ENCODE measurements around the gene ZNF304. TPM values are rescaled to one million over a fixed set of nuclear protein-coding genes. Genes with fewer than 3 reads are reported as not detected.

ZNF304 gene
- total and polyA plus RNA-seq, 4 experiments from 2014 or later = 0.43 to 13.6 (median 8.7) TPM

- Histone ChIP-seq H3K27me3 (ENCODE audit: insufficient read depth, low read length) (no peaks in the 10 kb centered on the region), H3K4me3 (ENCODE audit: low read length in 2 of 2) (no peak overlapping the region), H3K9me3 (ENCODE audit: control insufficient read depth in 1 of 2, low read length in 2 of 2) (peaks cover 8 to 25% of the 10 kb centered on the region in 2 donors), H3K27ac (ENCODE audit: low read depth, low read length) (no peak overlapping the region), H3K36me3 (ENCODE audit: insufficient read depth, low read length) (peaks cover 52% of the 10 kb centered on the region), H3K4me1 (ENCODE audit: insufficient read depth, low read length) (no peaks in the 10 kb centered on the region)
- Mint-ChIP-seq H3K27ac (no peak overlapping the region), H3K27me3 (no peaks in the 10 kb centered on the region), H3K4me1 (peaks cover 0 to 1% (median under 1%) of the 10 kb centered on the region in 4 donors), H3K4me3 (no peak overlapping the region), H3K9me3 (peaks cover 2 to 90% (median 73%) of the 10 kb centered on the region in 8 donors), H3K36me3 (peaks cover 66 to 80% of the 10 kb centered on the region in 2 donors)
- intact Hi-C loops (cut with micrococcal nuclease) = no loop called here
- POLR2A ChIA-PET (ENCODE audit: partially characterized antibody) = no interaction called here
- DNase-seq = no peak
- CTCF ChIA-PET (ENCODE audit: partially characterized antibody) = no interaction called here
Measured at GRCh38 chr19:57327993-57328392, 23.1 kb upstream of the ZNF304 start.

GRCh38 chr19:57334191-57334590, 16.9 kb upstream of the ZNF304 start:
- intact Hi-C loops (cut with micrococcal nuclease) = no loop called here
- Mint-ChIP-seq H3K27ac (no peak overlapping the region), H3K9me3 (peaks cover 0 to 79% (median 52%) of the 10 kb centered on the region in 8 donors), H3K4me1 (no peaks in the 10 kb centered on the region), H3K27me3 (no peaks in the 10 kb centered on the region), H3K4me3 (no peak overlapping the region), H3K36me3 (peaks cover 24 to 47% of the 10 kb centered on the region in 2 donors)
- no peak overlapping the region for H3K27ac ChIP-seq (ENCODE audit: low read depth, low read length)
- DNase-seq = no peak
- H3K27me3 ChIP-seq (ENCODE audit: insufficient read depth, low read length) = no peaks in the 10 kb centered on the region
- peaks cover 0 to 11% of the 10 kb centered on the region in 2 donors for H3K9me3 ChIP-seq (ENCODE audit: control insufficient read depth in 1 of 2, low read length in 2 of 2)
- CTCF ChIA-PET (ENCODE audit: partially characterized antibody) = no interaction called here
- H3K4me1 ChIP-seq (ENCODE audit: insufficient read depth, low read length) = no peaks in the 10 kb centered on the region
- no peak overlapping the region for H3K4me3 ChIP-seq (ENCODE audit: low read length in 2 of 2)
- H3K36me3 ChIP-seq (ENCODE audit: insufficient read depth, low read length) = no peaks in the 10 kb centered on the region
- POLR2A ChIA-PET (ENCODE audit: partially characterized antibody) = no interaction called here

DNA sequence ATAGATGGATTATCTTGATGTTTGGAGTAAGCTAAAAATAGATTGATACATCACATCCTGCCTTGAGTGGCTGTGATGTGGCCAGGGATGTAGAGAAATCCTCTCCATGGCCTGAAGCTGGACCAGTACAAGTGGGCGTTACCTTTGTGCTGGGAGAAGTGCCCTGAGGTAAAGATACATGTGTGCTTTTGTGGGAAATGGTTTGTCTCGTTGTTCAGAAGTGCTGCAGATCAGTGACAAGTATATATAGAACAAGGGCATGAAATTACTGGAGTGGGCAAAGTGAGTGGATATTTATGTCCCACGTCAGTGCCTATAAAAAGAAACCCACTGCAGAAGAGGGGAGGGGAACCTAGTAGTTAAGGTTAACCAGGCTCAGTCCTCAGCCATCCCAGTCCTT, 12.2 kb upstream of the ZNF304 start:
- Mint-ChIP-seq H3K27ac (no peak overlapping the region), H3K4me1 (no peaks in the 10 kb centered on the region), H3K4me3 (no peak overlapping the region), H3K9me3 (peaks cover 4 to 75% (median 31%) of the 10 kb centered on the region in 8 donors), H3K36me3 (peaks cover 21 to 23% of the 10 kb centered on the region in 2 donors), H3K27me3 (no peaks in the 10 kb centered on the region)
- Histone ChIP-seq H3K27me3 (ENCODE audit: insufficient read depth, low read length) (no peaks in the 10 kb centered on the region), H3K27ac (ENCODE audit: low read depth, low read length) (no peak overlapping the region), H3K36me3 (ENCODE audit: insufficient read depth, low read length) (no peaks in the 10 kb centered on the region), H3K4me1 (ENCODE audit: insufficient read depth, low read length) (no peaks in the 10 kb centered on the region), H3K9me3 (ENCODE audit: control insufficient read depth in 1 of 2, low read length in 2 of 2) (peaks cover 0 to 7% of the 10 kb centered on the region in 2 donors), H3K4me3 (ENCODE audit: low read length in 2 of 2) (no peak overlapping the region)
- DNase-seq = no peak
- POLR2A ChIA-PET (ENCODE audit: partially characterized antibody) = no interaction called here
- CTCF ChIA-PET (ENCODE audit: partially characterized antibody) = no interaction called here
- intact Hi-C loops (cut with micrococcal nuclease) = no loop called here

- no peak for DNase-seq
- Mint-ChIP-seq H3K27ac (no peak overlapping the region), H3K36me3 (peaks cover 7 to 10% of the 10 kb centered on the region in 2 donors), H3K4me1 (no peaks in the 10 kb centered on the region), H3K27me3 (peaks cover 2 to 5% of the 10 kb centered on the region in 2 donors), H3K4me3 (no peak overlapping the region), H3K9me3 (peaks cover 2 to 53% (median 20%) of the 10 kb centered on the region in 8 donors)
- CTCF ChIA-PET (ENCODE audit: partially characterized antibody) = interaction anchor here (0.9 kb wide), 1 partner anchor 40 kb away, joined by 3 read pairs; no protein-coding TSS in a partner anchor
- H3K27ac ChIP-seq (ENCODE audit: low read depth, low read length) = no peak overlapping the region
- H3K9me3 ChIP-seq (ENCODE audit: control insufficient read depth in 1 of 2, low read length in 2 of 2) = no peaks in the 10 kb centered on the region
- intact Hi-C loops (cut with micrococcal nuclease) = no loop called here
- H3K4me1 ChIP-seq (ENCODE audit: insufficient read depth, low read length) = no peaks in the 10 kb centered on the region
- no peak overlapping the region for H3K4me3 ChIP-seq (ENCODE audit: low read length in 2 of 2)
- POLR2A ChIA-PET (ENCODE audit: partially characterized antibody) = no interaction called here
- no peaks in the 10 kb centered on the region for H3K36me3 ChIP-seq (ENCODE audit: insufficient read depth, low read length)
- no peaks in the 10 kb centered on the region for H3K27me3 ChIP-seq (ENCODE audit: insufficient read depth, low read length)
Measured at GRCh38 chr19:57342582-57342981, 8.5 kb upstream of the ZNF304 start.

DNA sequence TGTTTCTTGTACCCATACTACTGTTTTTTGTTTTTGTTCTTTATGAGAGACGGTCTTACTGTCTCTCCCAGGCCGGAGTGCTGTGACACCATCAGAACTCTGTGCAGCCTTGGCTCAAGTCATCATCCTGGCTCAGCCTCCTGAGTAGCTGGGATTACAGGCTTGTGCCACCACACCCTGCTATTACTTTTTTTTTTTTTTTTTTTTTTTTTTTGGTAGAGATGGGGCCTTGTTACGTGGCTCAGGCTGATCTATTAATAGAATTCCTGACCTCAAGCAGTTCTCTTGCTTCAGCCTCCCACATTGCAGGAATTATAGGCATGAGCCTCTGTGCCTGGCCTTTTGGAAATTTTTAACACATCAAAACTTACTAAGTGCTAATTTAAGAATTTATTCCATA, 2.9 kb upstream of the ZNF304 start:
- no peak overlapping the region for H3K4me3 ChIP-seq (ENCODE audit: low read length in 2 of 2)
- Mint-ChIP-seq H3K9me3 (peaks cover 3 to 52% (median 28%) of the 10 kb centered on the region in 8 donors), H3K27ac (no peak overlapping the region), H3K27me3 (peaks cover 2 to 5% of the 10 kb centered on the region in 2 donors), H3K36me3 (peaks cover 17 to 28% of the 10 kb centered on the region in 2 donors), H3K4me3 (no peak overlapping the region), H3K4me1 (peaks cover 25 to 29% (median 27%) of the 10 kb centered on the region in 4 donors)
- CTCF ChIA-PET (ENCODE audit: partially characterized antibody) = no interaction called here
- no peaks in the 10 kb centered on the region for H3K27me3 ChIP-seq (ENCODE audit: insufficient read depth, low read length)
- H3K27ac ChIP-seq (ENCODE audit: low read depth, low read length) = no peak overlapping the region
- no peak for DNase-seq
- intact Hi-C loops (cut with micrococcal nuclease) = no loop called here
- H3K36me3 ChIP-seq (ENCODE audit: insufficient read depth, low read length) = no peaks in the 10 kb centered on the region
- POLR2A ChIA-PET (ENCODE audit: partially characterized antibody) = interaction anchor here (1.0 kb wide), 1 partner anchor 231 kb away, joined by 3 read pairs; the partner anchor contains the start of gene ZNF416
- no peaks in the 10 kb centered on the region for H3K9me3 ChIP-seq (ENCODE audit: control insufficient read depth in 1 of 2, low read length in 2 of 2)
- peaks cover 20% of the 10 kb centered on the region for H3K4me1 ChIP-seq (ENCODE audit: insufficient read depth, low read length)

DNA sequence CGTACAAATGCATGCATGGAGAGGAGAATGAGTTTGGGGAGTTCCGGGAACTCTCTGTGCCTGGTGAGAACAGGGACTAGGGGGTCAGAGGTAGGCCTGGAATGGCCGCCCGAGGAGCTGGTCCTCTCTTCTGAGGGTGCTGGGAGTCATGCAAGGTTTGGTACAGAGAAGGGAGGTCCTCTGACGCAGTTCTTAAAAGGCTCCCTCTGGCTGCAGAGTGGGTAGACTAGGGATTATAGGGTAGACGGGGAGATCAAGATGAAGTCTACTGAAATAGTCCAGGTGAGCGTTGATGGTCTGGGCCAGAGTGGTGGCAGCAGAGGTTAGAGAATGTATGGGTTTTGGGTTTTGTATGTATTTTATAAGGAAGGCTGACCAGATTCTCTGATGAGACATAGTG, 796 bp downstream of the ZNF304 start:
- peak overlapping the region; percentile 73 for H3K27ac ChIP-seq (ENCODE audit: low read depth, low read length)
- peaks cover 3 to 73% (median 58%) of the 10 kb centered on the region in 8 donors for H3K9me3 Mint-ChIP-seq
- peaks cover 1% of the 10 kb centered on the region in 2 donors for H3K27me3 Mint-ChIP-seq
- peaks cover 20% of the 10 kb centered on the region for H3K4me1 ChIP-seq (ENCODE audit: insufficient read depth, low read length)
- peak overlapping the region; percentile 94 to 99 (median 96) for H3K4me3 Mint-ChIP-seq
- H3K27ac Mint-ChIP-seq = peak overlapping the region; percentile 50 to 97 (median 94)
- ChIA-PET POLR2A (ENCODE audit: partially characterized antibody) (no interaction called here), CTCF (ENCODE audit: partially characterized antibody) (no interaction called here)
- H3K36me3 ChIP-seq (ENCODE audit: insufficient read depth, low read length) = peaks cover 35% of the 10 kb centered on the region
- peak overlapping the region; percentile 43 to 93 for H3K4me3 ChIP-seq (ENCODE audit: low read length in 2 of 2)
- intact Hi-C loops (cut with micrococcal nuclease) = loop anchor here (1.0 to 2.0 kb wide), 2 partner anchors 11 to 111 kb away; partner anchors contain the start of genes TRAPPC2B, ZNF547 and ZNF805
- no peaks in the 10 kb centered on the region for H3K27me3 ChIP-seq (ENCODE audit: insufficient read depth, low read length)
- peaks cover 54 to 64% of the 10 kb centered on the region in 2 donors for H3K36me3 Mint-ChIP-seq
- peaks cover 0 to 15% of the 10 kb centered on the region in 2 donors for H3K9me3 ChIP-seq (ENCODE audit: control insufficient read depth in 1 of 2, low read length in 2 of 2)
- DNase-seq = no peak
- peaks cover 28 to 39% (median 31%) of the 10 kb centered on the region in 4 donors for H3K4me1 Mint-ChIP-seq

GRCh38 chr19:57355916-57356315, 4.8 kb downstream of the ZNF304 start:
- ChIA-PET POLR2A (ENCODE audit: partially characterized antibody) (no interaction called here), CTCF (ENCODE audit: partially characterized antibody) (no interaction called here)
- Mint-ChIP-seq H3K4me3 (peak overlapping the region in 1 of 8 donors; percentile 49), H3K9me3 (peaks cover 3 to 92% (median 79%) of the 10 kb centered on the region in 8 donors), H3K4me1 (peaks cover 24 to 32% (median 26%) of the 10 kb centered on the region in 4 donors), H3K27ac (peak overlapping the region in 1 of 7 donors; percentile 50), H3K27me3 (no peaks in the 10 kb centered on the region), H3K36me3 (peaks cover 78 to 81% of the 10 kb centered on the region in 2 donors)
- peaks cover 15% of the 10 kb centered on the region for H3K4me1 ChIP-seq (ENCODE audit: insufficient read depth, low read length)
- intact Hi-C loops (cut with micrococcal nuclease) = no loop called here
- DNase-seq = no peak
- peaks cover 37% of the 10 kb centered on the region for H3K36me3 ChIP-seq (ENCODE audit: insufficient read depth, low read length)
- no peak overlapping the region for H3K4me3 ChIP-seq (ENCODE audit: low read length in 2 of 2)
- H3K9me3 ChIP-seq (ENCODE audit: control insufficient read depth in 1 of 2, low read length in 2 of 2) = peaks cover 0 to 38% of the 10 kb centered on the region in 2 donors
- H3K27me3 ChIP-seq (ENCODE audit: insufficient read depth, low read length) = no peaks in the 10 kb centered on the region
- no peak overlapping the region for H3K27ac ChIP-seq (ENCODE audit: low read depth, low read length)
